A673 (cell line): ENCODE data around the gene NEK9. TPM values are rescaled to one million over a fixed set of nuclear protein-coding genes. Genes with fewer than 3 reads are reported as not detected.

Experiments used
- BruUV-seq: library from RNA; stranded (reverse); fragments of 400-500 nt; replicated peaks from 2 replicates; lab custom pipeline; 2021; lab: Mats Ljungman, UMichigan
- CTCF ChIA-PET: fragments of 300-600 bp; sonication (Branson Sonifier 250); formaldehyde crosslinking; loops from one replicate; lab custom pipeline; 2022; ENCODE audit warnings: antibody characterized with exemption; lab: Charles Lee
- POLR2A ChIA-PET: fragments of 300-600 bp; sonication (Branson Sonifier 250); formaldehyde crosslinking; loops from one replicate; lab custom pipeline; 2022; ENCODE audit warnings: antibody characterized with exemption; ENCODE audit not compliant: low non-redundant PET; lab: Charles Lee
- DNase-seq: peaks from one replicate; pipeline ENCODE4 v3.0.0-alpha.2; 2015; ENCODE audit warnings: low spot score
- H3K27ac ChIP-seq: fragments of 200-600 bp; sonication (generic); 2 replicates; pipeline ENCODE4 v1.5.1; 2016; ENCODE audit warnings: mixed run types, low read depth, mild to moderate bottlenecking, mixed read lengths, antibody characterized with exemption, low read length; ENCODE audit not compliant: poor library complexity, severe bottlenecking
- H3K27me3 ChIP-seq: fragments of 200-600 bp; sonication (generic); replicated peaks from 2 replicates; pipeline ENCODE4 v1.6.1; 2017; ENCODE audit warnings: mixed run types, low read depth, mild to moderate bottlenecking, mixed read lengths, antibody characterized with exemption, low read length; ENCODE audit not compliant: insufficient read depth, poor library complexity
- H3K36me3 ChIP-seq: fragments of 200-600 bp; sonication (generic); 2 replicates; pipeline ENCODE4 v1.6.1; 2016; ENCODE audit warnings: mixed run types, mild to moderate bottlenecking, mixed read lengths, antibody characterized with exemption, low read length; ENCODE audit not compliant: insufficient read depth, poor library complexity, severe bottlenecking
- H3K4me1 ChIP-seq: fragments of 200-600 bp; sonication (generic); 2 replicates; pipeline ENCODE4 v1.6.1; 2017; ENCODE audit warnings: mixed run types, mild to moderate bottlenecking, mixed read lengths, antibody characterized with exemption, low read length; ENCODE audit not compliant: insufficient read depth, poor library complexity, severe bottlenecking
- H3K4me3 ChIP-seq: fragments of 200-600 bp; sonication (generic); 2 replicates; pipeline ENCODE4 v1.5.1; 2016; ENCODE audit warnings: low read depth, mixed run types, mild to moderate bottlenecking, mixed read lengths, low read length; ENCODE audit not compliant: poor library complexity, severe bottlenecking
- H3K9me3 ChIP-seq: fragments of 200-600 bp; sonication (generic); 2 replicates; pipeline ENCODE4 v1.6.1; 2016; ENCODE audit warnings: mixed run types, low read depth, mild to moderate bottlenecking, mixed read lengths, antibody characterized with exemption, low read length; ENCODE audit not compliant: poor library complexity, severe bottlenecking
- EZH2 ChIP-seq: fragments of 200-600 bp; sonication (generic); IDR thresholded peaks from 2 replicates; pipeline ENCODE4 v1.6.1; 2017; ENCODE audit warnings: borderline replicate concordance, low read depth, mild to moderate bottlenecking, mixed read lengths, antibody characterized with exemption, low read length; ENCODE audit not compliant: poor library complexity, severe bottlenecking
- intact Hi-C: fragments of 100-400 bp; cut with micrococcal nuclease; formaldehyde crosslinking; loops from one replicate; pipeline ENCODE4 v1.10.0; 2022; ENCODE audit not compliant: unreplicated experiment
- total RNA-seq: library from RNA; stranded (reverse); gene quantifications from 2 replicates; pipeline ENCODE4 v1.2.3, GENCODE V29; 2021
- TF ChIP-seq, protein P1 (sequence below): fragments of 300-800, 200-600 bp; sonication (generic); conservative IDR thresholded peaks from 2 replicates; pipeline ENCODE4 v1.5.1; 2017; ENCODE audit warnings: low read depth, mild to moderate bottlenecking, antibody characterized with exemption, low read length, moderate library complexity, mixed read lengths

The NEK9 gene
- total RNA-seq, 1 experiment from 2014 or later = 75.8 TPM

GRCh38 chr14:75081660-75082229, 45.1 kb downstream of the NEK9 start:
- CTCF ChIA-PET = no interaction called here
- intact Hi-C loops = no loop called here
- no peak for DNase-seq

DNA sequence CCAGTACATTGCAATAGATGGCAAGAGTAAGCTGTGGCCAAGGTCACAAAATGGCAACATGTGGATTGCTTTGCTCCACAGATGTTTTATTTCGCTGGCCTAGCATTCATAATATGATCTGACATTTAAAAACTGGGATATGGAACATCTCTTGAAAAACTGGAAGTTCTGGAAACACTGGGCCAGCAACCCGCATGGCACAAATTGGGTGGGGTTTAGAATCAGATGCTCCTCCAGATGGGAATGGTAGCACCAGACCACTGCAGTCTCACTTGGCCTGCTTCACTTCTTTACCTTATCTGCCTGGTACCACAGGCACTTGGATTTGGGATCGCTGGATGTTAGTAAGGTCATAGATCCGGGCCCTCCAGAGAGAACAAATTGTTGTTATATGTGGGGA, 47.3 kb downstream of the NEK9 start:
- Histone ChIP-seq H3K27ac (no peak overlapping the region), H3K4me3 (no peak overlapping the region), H3K36me3 (peaks cover 9% of the 10 kb centered on the region), H3K9me3 (no peaks in the 10 kb centered on the region), H3K4me1 (no peaks in the 10 kb centered on the region), H3K27me3 (no peaks in the 10 kb centered on the region)
- intact Hi-C loops = no loop called here
- DNase-seq = no peak
- BruUV-seq = no TSS peak
- no peak for TF ChIP-seq EZH2
- TF ChIP-seq, protein P1, sequence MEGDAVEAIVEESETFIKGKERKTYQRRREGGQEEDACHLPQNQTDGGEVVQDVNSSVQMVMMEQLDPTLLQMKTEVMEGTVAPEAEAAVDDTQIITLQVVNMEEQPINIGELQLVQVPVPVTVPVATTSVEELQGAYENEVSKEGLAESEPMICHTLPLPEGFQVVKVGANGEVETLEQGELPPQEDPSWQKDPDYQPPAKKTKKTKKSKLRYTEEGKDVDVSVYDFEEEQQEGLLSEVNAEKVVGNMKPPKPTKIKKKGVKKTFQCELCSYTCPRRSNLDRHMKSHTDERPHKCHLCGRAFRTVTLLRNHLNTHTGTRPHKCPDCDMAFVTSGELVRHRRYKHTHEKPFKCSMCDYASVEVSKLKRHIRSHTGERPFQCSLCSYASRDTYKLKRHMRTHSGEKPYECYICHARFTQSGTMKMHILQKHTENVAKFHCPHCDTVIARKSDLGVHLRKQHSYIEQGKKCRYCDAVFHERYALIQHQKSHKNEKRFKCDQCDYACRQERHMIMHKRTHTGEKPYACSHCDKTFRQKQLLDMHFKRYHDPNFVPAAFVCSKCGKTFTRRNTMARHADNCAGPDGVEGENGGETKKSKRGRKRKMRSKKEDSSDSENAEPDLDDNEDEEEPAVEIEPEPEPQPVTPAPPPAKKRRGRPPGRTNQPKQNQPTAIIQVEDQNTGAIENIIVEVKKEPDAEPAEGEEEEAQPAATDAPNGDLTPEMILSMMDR = no peak
- CTCF ChIA-PET = interaction anchor here (0.6 kb wide), 1 partner anchor 21 kb away, joined by 3 read pairs; no protein-coding TSS in a partner anchor
- POLR2A ChIA-PET = no interaction called here

More at GRCh38 chr14:75081660-75082229, 45.1 kb downstream of the NEK9 start:
- Histone ChIP-seq H3K27ac (no peak overlapping the region), H3K27me3 (no peaks in the 10 kb centered on the region), H3K4me3 (no peak overlapping the region), H3K36me3 (peaks cover 16% of the 10 kb centered on the region), H3K4me1 (no peaks in the 10 kb centered on the region), H3K9me3 (no peaks in the 10 kb centered on the region)
- no TSS peak for BruUV-seq
- POLR2A ChIA-PET = no interaction called here
- TF ChIP-seq, protein P1 = no peak
- TF ChIP-seq EZH2 = no peak

GRCh38 chr14:75077794-75078193, 49.1 kb downstream of the NEK9 start:
- ChIA-PET CTCF (no interaction called here), POLR2A (no interaction called here)
- H3K9me3 ChIP-seq = no peaks in the 10 kb centered on the region
- H3K36me3 ChIP-seq = no peaks in the 10 kb centered on the region
- H3K4me3 ChIP-seq = no peak overlapping the region
- no peak for TF ChIP-seq EZH2
- TF ChIP-seq, protein P1 = no peak
- intact Hi-C loops = no loop called here
- no peak for DNase-seq
- H3K27ac ChIP-seq = no peak overlapping the region
- BruUV-seq = no TSS peak
- H3K4me1 ChIP-seq = no peaks in the 10 kb centered on the region
- H3K27me3 ChIP-seq = no peaks in the 10 kb centered on the region
